Lung (tissue), 12 donors: ENCODE results near the gene ADARB1. TPM values are rescaled to one million over a fixed set of nuclear protein-coding genes. Genes with fewer than 3 reads are reported as not detected.

Experiments used
- ATAC-seq: fragments of 200-7000 bp; cut with Tn5 transposase; one replicate; pipeline ENCODE4 v1.9.1; 2020; ENCODE audit warnings: moderate number of reproducible peaks; ENCODE audit not compliant: insufficient read depth, low FRiP score
- DNase-seq, 3 donors: peaks; one replicate each; pipeline ENCODE4 v3.0.0-alpha.2; 2013 to 2017
- H3K27ac ChIP-seq, 2 donors: one replicate each; pipeline ENCODE4 v1.5.1; 2013; ENCODE audit warnings: mild to moderate bottlenecking in 2 of 2, moderate library complexity in 2 of 2, control low read depth in 1 of 2, inconsistent platforms in 1 of 2, low read depth in 1 of 2, low read length in 1 of 2
- H3K27me3 ChIP-seq, 3 donors: one replicate each; pipeline ENCODE4 v1.5.1; 2013; ENCODE audit warnings: low read length in 2 of 3; ENCODE audit not compliant: control insufficient read depth in 3 of 3, insufficient read depth in 3 of 3
- H3K36me3 ChIP-seq, 4 donors: one replicate each; pipeline ENCODE4 v1.5.1; 2013; ENCODE audit warnings: low read length in 4 of 4, mild to moderate bottlenecking in 1 of 4, moderate library complexity in 1 of 4; ENCODE audit not compliant: control insufficient read depth in 4 of 4, insufficient read depth in 4 of 4
- H3K4me1 ChIP-seq, 5 donors: one replicate each; pipeline ENCODE4 v1.5.1; 2013; ENCODE audit warnings: low read length in 5 of 5, mild to moderate bottlenecking in 2 of 5, moderate library complexity in 1 of 5; ENCODE audit not compliant: control insufficient read depth in 5 of 5, insufficient read depth in 5 of 5
- H3K4me3 ChIP-seq: one replicate; pipeline ENCODE4 v1.5.1; 2013; ENCODE audit warnings: mild to moderate bottlenecking, control low read depth, moderate library complexity
- H3K9ac ChIP-seq, 2 donors: one replicate each; pipeline ENCODE4 v1.5.1; 2013; ENCODE audit warnings: low read length in 2 of 2, control low read depth in 1 of 2; ENCODE audit not compliant: insufficient read depth in 1 of 2
- H3K9me3 ChIP-seq, 4 donors: one replicate each; pipeline ENCODE4 v1.5.1; 2013; ENCODE audit warnings: low read length in 3 of 4, mild to moderate bottlenecking in 1 of 4, moderate library complexity in 1 of 4; ENCODE audit not compliant: control insufficient read depth in 4 of 4, insufficient read depth in 3 of 4
- WGBS, 2 donors: extraction: QIAGEN DNeasy Blood & Tissue Kit; methylation state at CpG; one replicate each; pipeline ENCODE4 v1.1.7; 2013; 5-methylcytosine and 5-hydroxymethylcytosine counted together
- polyA plus RNA-seq, 2 donors: library from polyadenylated mRNA; stranded (reverse); fragments of 200-250 nt; gene quantifications; one replicate each; pipeline ENCODE4 v1.2.1, GENCODE V29; 2013
- total RNA-seq, 2 donors: library from RNA; depleted of rRNA in 1 of 2; stranded (reverse); fragments of >200 nt in 1 of 2; gene quantifications; one replicate each; pipeline ENCODE4 v1.2.1, GENCODE V29; 2014 to 2021
- TF ChIP-seq, protein P1 (sequence below): IDR thresholded peaks from 2 replicates; pipeline ENCODE4 v1.5.1; 2012; ENCODE audit warnings: mild to moderate bottlenecking; ENCODE audit errors: control extremely low read depth, extremely low read depth
- donor health status: control.
- donor health status: control.
- donor health status: Bipolar disorder and iron deficiency.
- donor health status: healthy.
- donor health status: DM: yes; HTN: yes; CAD: no.

Gene ADARB1
- total and polyA plus RNA-seq, 4 donors: 13.4 to 47.7 (median 32.6) TPM

DNA sequence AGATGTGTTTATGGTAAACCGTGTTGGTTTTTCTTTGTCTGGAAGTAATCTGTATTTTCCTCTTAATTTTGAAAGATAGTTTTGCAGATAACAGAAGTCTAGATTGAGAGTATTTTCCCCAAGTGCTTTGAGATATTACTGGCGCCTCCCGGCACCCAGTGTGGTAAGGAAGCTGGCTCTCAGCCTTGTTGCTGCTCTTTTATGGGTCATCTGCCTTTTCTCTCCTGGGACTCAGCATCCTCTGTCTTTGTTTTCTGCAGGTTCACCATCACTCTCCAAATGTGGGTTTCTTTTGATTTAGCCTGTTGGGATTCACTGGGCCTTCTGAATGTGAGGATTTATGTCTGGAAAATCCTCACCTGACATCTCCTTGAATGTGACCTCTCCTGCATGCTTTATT lies 175.9 kb downstream of the ADARB1 start:
- no peak overlapping the region for H3K27ac ChIP-seq
- WGBS, 2 donors: 82 to 91% methylated on average over 3 of the region's 3 CpGs
- no peak for DNase-seq

GRCh38 chr21:45250914-45251634 lies 176.7 kb downstream of the ADARB1 start:
- no peak overlapping the region for H3K9ac ChIP-seq
- no peak overlapping the region for H3K4me3 ChIP-seq
- 75 to 94% methylated on average over 14 of the region's 14 CpGs for WGBS, 2 donors
- no peaks in the 10 kb centered on the region for H3K9me3 ChIP-seq
- H3K27me3 ChIP-seq: peaks cover 0 to 11% (median 0%) of the 10 kb centered on the region in 3 donors
- H3K36me3 ChIP-seq: no peaks in the 10 kb centered on the region
- TF ChIP-seq, protein P1, sequence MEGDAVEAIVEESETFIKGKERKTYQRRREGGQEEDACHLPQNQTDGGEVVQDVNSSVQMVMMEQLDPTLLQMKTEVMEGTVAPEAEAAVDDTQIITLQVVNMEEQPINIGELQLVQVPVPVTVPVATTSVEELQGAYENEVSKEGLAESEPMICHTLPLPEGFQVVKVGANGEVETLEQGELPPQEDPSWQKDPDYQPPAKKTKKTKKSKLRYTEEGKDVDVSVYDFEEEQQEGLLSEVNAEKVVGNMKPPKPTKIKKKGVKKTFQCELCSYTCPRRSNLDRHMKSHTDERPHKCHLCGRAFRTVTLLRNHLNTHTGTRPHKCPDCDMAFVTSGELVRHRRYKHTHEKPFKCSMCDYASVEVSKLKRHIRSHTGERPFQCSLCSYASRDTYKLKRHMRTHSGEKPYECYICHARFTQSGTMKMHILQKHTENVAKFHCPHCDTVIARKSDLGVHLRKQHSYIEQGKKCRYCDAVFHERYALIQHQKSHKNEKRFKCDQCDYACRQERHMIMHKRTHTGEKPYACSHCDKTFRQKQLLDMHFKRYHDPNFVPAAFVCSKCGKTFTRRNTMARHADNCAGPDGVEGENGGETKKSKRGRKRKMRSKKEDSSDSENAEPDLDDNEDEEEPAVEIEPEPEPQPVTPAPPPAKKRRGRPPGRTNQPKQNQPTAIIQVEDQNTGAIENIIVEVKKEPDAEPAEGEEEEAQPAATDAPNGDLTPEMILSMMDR: no peak
- peaks cover 0 to 6% (median 0%) of the 10 kb centered on the region in 5 donors for H3K4me1 ChIP-seq
- ATAC-seq (no peak), DNase-seq (no peak)
- H3K27ac ChIP-seq: no peak overlapping the region

More for the DNA sequence above, 175.9 kb downstream of the ADARB1 start:
- H3K9me3 ChIP-seq: no peaks in the 10 kb centered on the region
- H3K4me1 ChIP-seq: peaks cover 0 to 6% (median 0%) of the 10 kb centered on the region in 5 donors
- H3K9ac ChIP-seq: no peak overlapping the region
- no peak for ATAC-seq
- peaks cover 0 to 11% (median 0%) of the 10 kb centered on the region in 3 donors for H3K27me3 ChIP-seq
- no peaks in the 10 kb centered on the region for H3K36me3 ChIP-seq
- TF ChIP-seq, protein P1: no peak
- H3K4me3 ChIP-seq: no peak overlapping the region

- Histone ChIP-seq H3K9ac (no peak overlapping the region), H3K36me3 (no peaks in the 10 kb centered on the region), H3K27me3 (peaks cover 0 to 11% (median 0%) of the 10 kb centered on the region in 3 donors), H3K27ac (no peak overlapping the region), H3K9me3 (no peaks in the 10 kb centered on the region), H3K4me1 (peaks cover 0 to 11% (median 0%) of the 10 kb centered on the region in 5 donors), H3K4me3 (no peak overlapping the region)
- ATAC-seq (no peak), DNase-seq (no peak)
- TF ChIP-seq, protein P1: no peak
- WGBS, 2 donors: 91 to 98% methylated on average over 28 of the region's 28 CpGs
Measured at GRCh38 chr21:45251635-45252447, 177.5 kb downstream of the ADARB1 start.
